Spleen (tissue), 11 donors: ENCODE results near the gene PTPRE. TPM values are rescaled to one million over a fixed set of nuclear protein-coding genes. Genes with fewer than 3 reads are reported as not detected.

ENCODE experiments used
- DNase-seq: peaks from one replicate; pipeline ENCODE4 v3.0.0-alpha.2; 2020
- H3K27ac ChIP-seq, 8 donors: fragments of 200-600 bp; sonication (generic) in 7 of 8; 1 replicate in 4 of 8; 2 replicates in 4 of 8; pipeline versions ENCODE4 v1.5.0 to v1.8.0; 2016 to 2021; ENCODE audit warnings: inconsistent platforms in 4 of 8, mild to moderate bottlenecking in 4 of 8, moderate library complexity in 1 of 8
- H3K27me3 ChIP-seq, 7 donors: fragments of 200-600 bp; sonication (generic) in 6 of 7; replicated peaks in 1 of 7; 1 replicate in 4 of 7; 2 replicates in 3 of 7; pipeline versions ENCODE4 v1.5.0 to v1.8.0; 2016 to 2021; ENCODE audit warnings: inconsistent platforms in 3 of 7, mild to moderate bottlenecking in 1 of 7
- H3K36me3 ChIP-seq, 6 donors: fragments of 200-600 bp; sonication (generic) in 5 of 6; 1 replicate in 4 of 6; 2 replicates in 2 of 6; pipeline versions ENCODE4 v1.5.0 to v1.8.0; 2016 to 2021; ENCODE audit warnings: inconsistent platforms in 2 of 6
- H3K4me1 ChIP-seq, 6 donors: fragments of 200-600 bp; sonication (generic) in 5 of 6; 1 replicate in 3 of 6; 2 replicates in 3 of 6; pipeline versions ENCODE4 v1.5.0 to v1.8.0; 2016 to 2021; ENCODE audit warnings: inconsistent platforms in 3 of 6
- H3K4me3 ChIP-seq, 8 donors: fragments of 200-600 bp; sonication (generic) in 7 of 8; 1 replicate in 4 of 8; 2 replicates in 4 of 8; pipeline versions ENCODE4 v1.5.0 to v1.8.0; 2016 to 2021; ENCODE audit warnings: inconsistent platforms in 4 of 8, mild to moderate bottlenecking in 4 of 8, moderate library complexity in 2 of 8
- H3K9me3 ChIP-seq, 8 donors: fragments of 200-600 bp; sonication (generic) in 7 of 8; 1 replicate in 4 of 8; 2 replicates in 4 of 8; pipeline versions ENCODE4 v1.5.0 to v1.8.0; 2016 to 2021; ENCODE audit warnings: inconsistent platforms in 4 of 8
- POLR2A ChIP-seq, 3 donors: fragments of 450-650 bp; IDR thresholded peaks; one replicate each; pipeline ENCODE4 v1.5.1; 2017; ENCODE audit warnings: antibody characterized with exemption in 3 of 3, mild to moderate bottlenecking in 1 of 3
- POLR2AphosphoS5 ChIP-seq, 3 donors: sonication (generic); formaldehyde crosslinking; IDR thresholded peaks; one replicate each; pipeline ENCODE4 v1.5.1; 2017; ENCODE audit warnings: antibody characterized with exemption in 3 of 3
- WGBS, 5 donors: extraction: QIAGEN DNeasy Blood & Tissue Kit in 3 of 5; methylation state at CpG; one replicate each; pipeline versions ENCODE4 v1.1.5 to v1.1.7; 2013 to 2018; 5-methylcytosine and 5-hydroxymethylcytosine counted together
- intact Hi-C: fragments of 100-400 bp; cut with DNase I; formaldehyde crosslinking; loops from one replicate; pipeline ENCODE4 v1.15.0; 2023; ENCODE audit warnings: low total_unique reads
- polyA plus RNA-seq, 3 donors: library from polyadenylated mRNA; stranded (reverse); fragments of 200-250 nt; gene quantifications; one replicate each; pipeline ENCODE4 v1.2.1, GENCODE V29; 2013
- total RNA-seq, 7 donors: library from RNA; depleted of rRNA in 3 of 7; stranded (reverse); fragments of >200 nt in 3 of 7; fragmentation: NEBNext Ultra II Directional in 4 of 7; extraction: Animal tissue kit (Norgen Biotek cat#: 25700) in 4 of 7; gene quantifications; one replicate each; pipeline versions ENCODE4 v1.1.0 to v1.2.1, GENCODE V29; 2016 to 2021
- TF ChIP-seq, protein P1 (sequence below), 11 experiments: fragments of 200-600 bp in 7 of 11; fragments of 450-650 bp in 4 of 11; sonication (generic) in 4 of 11; IDR thresholded peaks in 8 of 11; conservative IDR thresholded peaks in 3 of 11; 1 replicate in 7 of 11; 2 replicates in 4 of 11; pipeline versions ENCODE4 v1.4.0 to v1.8.0; 2016 to 2021; ENCODE audit warnings: antibody characterized with exemption in 11 of 11, inconsistent platforms in 4 of 11, mild to moderate bottlenecking in 1 of 11
- donor health status: healthy with polysubstance abuse.
- donor health status: DM: no; HTN: no; CAD: no; lungs with moderate emphysema.
- donor health status: DM: no; HTN: no; CAD: no.
- donor health status: Bipolar disorder and iron deficiency.
- donor health status: healthy.
- donor health status: DM: no; HTN: no; CAD: no.
- donor health status: DM: yes; HTN: yes; CAD: no.

PTPRE gene
- total and polyA plus RNA-seq, 10 donors = 6.2 to 133 (median 70.2) TPM

DNA sequence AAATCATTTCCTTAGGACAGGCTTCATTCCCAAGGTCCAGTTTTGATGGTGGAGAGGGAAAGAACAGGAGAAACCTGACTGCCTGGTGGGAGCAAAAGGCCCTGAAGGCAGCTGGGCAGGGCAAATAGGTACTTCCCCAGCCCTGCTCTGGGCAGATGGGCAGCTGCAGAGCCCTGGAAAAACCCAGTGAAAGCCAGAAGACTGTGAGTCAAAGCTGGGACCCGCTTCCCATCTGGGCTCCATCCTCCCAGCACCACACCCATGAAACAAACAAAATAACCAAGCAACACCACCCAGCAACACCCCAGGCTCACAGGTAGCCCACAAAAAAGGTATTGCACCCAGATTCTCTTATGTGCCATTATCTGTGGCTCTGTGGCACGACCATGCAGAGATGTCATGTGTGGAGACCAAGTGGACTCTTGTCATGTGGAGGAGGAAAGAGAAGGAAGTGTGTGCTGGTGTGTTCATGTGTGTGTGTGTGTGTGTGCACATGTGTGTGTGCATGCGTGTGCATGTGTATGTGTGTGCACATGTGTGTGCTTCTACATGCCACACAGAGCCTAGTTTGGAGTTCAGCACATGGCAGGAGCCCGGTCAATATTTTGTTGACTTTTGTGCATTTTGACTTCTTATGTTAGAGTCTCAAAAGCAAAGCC is 24.0 kb upstream of the PTPRE start:
- intact Hi-C loops = no loop called here
- Histone ChIP-seq H3K4me3 (no peak overlapping the region), H3K4me1 (peaks cover 4 to 52% (median 28%) of the 10 kb centered on the region in 6 donors), H3K36me3 (no peaks in the 10 kb centered on the region), H3K9me3 (no peaks in the 10 kb centered on the region), H3K27ac (peak overlapping the region in 3 of 8 donors; percentile 82 to 90 (median 85)), H3K27me3 (peaks cover 0 to 3% (median 0%) of the 10 kb centered on the region in 7 donors)
- no peak for DNase-seq
- TF ChIP-seq, protein P1, sequence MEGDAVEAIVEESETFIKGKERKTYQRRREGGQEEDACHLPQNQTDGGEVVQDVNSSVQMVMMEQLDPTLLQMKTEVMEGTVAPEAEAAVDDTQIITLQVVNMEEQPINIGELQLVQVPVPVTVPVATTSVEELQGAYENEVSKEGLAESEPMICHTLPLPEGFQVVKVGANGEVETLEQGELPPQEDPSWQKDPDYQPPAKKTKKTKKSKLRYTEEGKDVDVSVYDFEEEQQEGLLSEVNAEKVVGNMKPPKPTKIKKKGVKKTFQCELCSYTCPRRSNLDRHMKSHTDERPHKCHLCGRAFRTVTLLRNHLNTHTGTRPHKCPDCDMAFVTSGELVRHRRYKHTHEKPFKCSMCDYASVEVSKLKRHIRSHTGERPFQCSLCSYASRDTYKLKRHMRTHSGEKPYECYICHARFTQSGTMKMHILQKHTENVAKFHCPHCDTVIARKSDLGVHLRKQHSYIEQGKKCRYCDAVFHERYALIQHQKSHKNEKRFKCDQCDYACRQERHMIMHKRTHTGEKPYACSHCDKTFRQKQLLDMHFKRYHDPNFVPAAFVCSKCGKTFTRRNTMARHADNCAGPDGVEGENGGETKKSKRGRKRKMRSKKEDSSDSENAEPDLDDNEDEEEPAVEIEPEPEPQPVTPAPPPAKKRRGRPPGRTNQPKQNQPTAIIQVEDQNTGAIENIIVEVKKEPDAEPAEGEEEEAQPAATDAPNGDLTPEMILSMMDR (IDR thresholded peaks at IDR 0.05 in 8 of 11, conservative IDR thresholded peaks at IDR 0.05 in 3 of 11) = no peak
- TF ChIP-seq POLR2A (IDR thresholded peaks at IDR 0.05) (no peak), POLR2AphosphoS5 (IDR thresholded peaks at IDR 0.05) (no peak)
- 84 to 87% (median 85%) methylated on average over 4 of the region's 4 CpGs for WGBS, 5 donors

DNA sequence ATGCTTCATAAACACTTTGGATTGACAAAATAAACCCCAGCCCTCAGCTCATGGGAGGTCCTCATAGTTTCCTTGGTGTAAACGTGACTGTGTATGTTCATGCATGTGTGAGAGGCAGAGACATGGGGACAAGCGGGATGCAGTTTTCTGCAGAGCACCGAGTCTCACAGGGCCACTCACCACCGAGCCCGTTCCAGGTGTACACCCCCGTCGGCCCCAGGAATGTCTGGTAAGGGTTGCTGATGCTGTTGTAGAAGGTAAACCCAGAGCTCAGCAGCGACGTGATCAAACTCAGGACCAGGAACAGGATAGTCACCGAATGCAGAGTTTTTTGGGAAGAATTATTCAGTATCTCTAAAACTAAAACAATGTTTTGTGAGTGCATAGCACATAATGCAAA is 23.4 kb upstream of the PTPRE start:
- intact Hi-C loops = no loop called here
- 90 to 98% (median 94%) methylated on average over 10 of the region's 10 CpGs for WGBS, 5 donors
- TF ChIP-seq POLR2AphosphoS5 (IDR thresholded peaks at IDR 0.05) (no peak), POLR2A (IDR thresholded peaks at IDR 0.05) (no peak)
- TF ChIP-seq, protein P1 (IDR thresholded peaks at IDR 0.05 in 8 of 11, conservative IDR thresholded peaks at IDR 0.05 in 3 of 11) = no peak
- Histone ChIP-seq H3K36me3 (no peaks in the 10 kb centered on the region), H3K27ac (no peak overlapping the region), H3K4me3 (no peak overlapping the region), H3K27me3 (peaks cover 0 to 5% (median 0%) of the 10 kb centered on the region in 7 donors), H3K9me3 (no peaks in the 10 kb centered on the region), H3K4me1 (peaks cover 4 to 47% (median 28%) of the 10 kb centered on the region in 6 donors)
- DNase-seq = no peak

DNA sequence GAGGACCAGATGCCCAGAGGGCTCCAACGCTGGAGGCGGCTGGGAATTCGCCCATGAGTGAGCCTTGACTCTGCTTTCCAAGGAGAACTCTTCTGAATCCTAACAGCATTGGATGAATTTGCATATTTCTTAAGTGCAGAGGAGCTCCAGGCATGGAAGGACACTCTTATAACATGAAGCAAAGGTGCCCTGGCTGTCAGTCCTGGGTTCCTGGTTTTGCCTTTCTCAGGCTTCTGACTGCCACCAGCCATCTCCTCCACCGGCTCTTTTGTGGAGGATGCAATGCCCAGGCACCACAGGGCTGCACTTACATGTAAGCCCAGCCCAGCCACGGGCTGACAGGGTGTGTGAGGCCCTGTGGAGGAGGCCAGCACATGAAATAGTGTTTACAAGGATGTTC is 22.4 kb upstream of the PTPRE start:
- 83 to 95% (median 85%) methylated on average over 5 of the region's 5 CpGs for WGBS, 5 donors
- H3K4me3 ChIP-seq = no peak overlapping the region
- intact Hi-C loops = no loop called here
- DNase-seq = no peak
- H3K27ac ChIP-seq = no peak overlapping the region
- peaks cover 0 to 5% (median 0%) of the 10 kb centered on the region in 7 donors for H3K27me3 ChIP-seq
- no peaks in the 10 kb centered on the region for H3K9me3 ChIP-seq
- no peaks in the 10 kb centered on the region for H3K36me3 ChIP-seq
- TF ChIP-seq POLR2AphosphoS5 (IDR thresholded peaks at IDR 0.05) (no peak), POLR2A (IDR thresholded peaks at IDR 0.05) (no peak)
- TF ChIP-seq, protein P1 (IDR thresholded peaks at IDR 0.05 in 8 of 11, conservative IDR thresholded peaks at IDR 0.05 in 3 of 11) = no peak
- peaks cover 4 to 47% (median 27%) of the 10 kb centered on the region in 6 donors for H3K4me1 ChIP-seq

DNA sequence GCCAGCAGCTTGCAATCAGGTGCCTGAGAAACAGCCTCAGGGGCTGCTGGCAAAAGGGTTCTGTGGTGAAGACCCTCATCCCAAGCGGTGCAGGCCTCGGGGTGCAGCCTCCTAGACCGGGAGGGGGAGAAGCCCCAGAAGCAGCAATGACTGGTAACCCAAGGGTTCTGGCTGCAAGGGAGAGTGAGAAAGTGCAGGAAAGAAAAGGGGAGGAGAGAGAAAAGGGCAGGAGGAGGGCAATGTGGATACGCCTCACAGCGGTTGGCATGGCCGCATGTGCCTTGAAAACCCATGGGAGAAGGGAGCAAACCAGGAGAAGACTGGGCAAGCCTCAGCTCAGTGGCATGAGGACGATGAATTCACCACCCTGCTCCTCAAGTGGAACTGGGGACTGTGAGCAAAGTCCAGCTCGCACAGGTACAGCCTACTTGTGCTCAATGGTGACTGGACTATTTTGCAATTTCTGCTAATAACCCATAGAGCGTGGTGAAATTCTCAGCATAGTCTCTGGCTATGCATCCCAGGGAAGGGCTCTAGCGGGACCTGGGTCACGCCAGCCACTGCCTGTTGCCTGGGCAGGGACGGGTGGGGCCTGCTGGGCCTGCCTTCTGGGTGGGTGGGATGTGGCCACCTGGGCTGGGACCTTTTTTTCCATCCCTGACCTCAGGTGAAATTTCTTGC is 20.4 kb upstream of the PTPRE start:
- Histone ChIP-seq H3K4me3 (no peak overlapping the region), H3K4me1 (peaks cover 0 to 41% (median 13%) of the 10 kb centered on the region in 6 donors), H3K36me3 (no peaks in the 10 kb centered on the region), H3K27me3 (peaks cover 0 to 5% (median 0%) of the 10 kb centered on the region in 7 donors), H3K9me3 (no peaks in the 10 kb centered on the region), H3K27ac (no peak overlapping the region)
- TF ChIP-seq POLR2AphosphoS5 (IDR thresholded peaks at IDR 0.05) = no peak
- TF ChIP-seq, protein P1 (IDR thresholded peaks at IDR 0.05 in 8 of 11, conservative IDR thresholded peaks at IDR 0.05 in 3 of 11) = no peak
- no peak for TF ChIP-seq POLR2A (IDR thresholded peaks at IDR 0.05)
- WGBS, 5 donors = 82 to 94% (median 84%) methylated on average over 12 of the region's 12 CpGs
- DNase-seq = no peak
- intact Hi-C loops = no loop called here
